GM19468 (cell line): ENCODE data around the gene PACRG.

ENCODE experiments used
- ATAC-seq: cut with Tn5 transposase; IDR thresholded peaks from one replicate; pipeline ENCODE4 v1.9.1; 2021; ENCODE audit warnings: mild to moderate bottlenecking, moderate library complexity, moderate number of reproducible peaks; ENCODE audit not compliant: unreplicated experiment; ENCODE audit errors: extremely low read depth

Gene PACRG

GRCh38 chr6:163209005-163209404 is 481.2 kb downstream of the PACRG start:
- ATAC-seq, result no peak

- ATAC-seq, result no peak
These were observed 484.3 kb downstream of the PACRG start for GRCh38 chr6:163212123-163212522.

- no peak for ATAC-seq
These were observed 486.5 kb downstream of the PACRG start for GRCh38 chr6:163214259-163214658.

GRCh38 chr6:163218361-163218894 is 490.7 kb downstream of the PACRG start:
- no peak for ATAC-seq

GRCh38 chr6:163226181-163226835 is 498.5 kb downstream of the PACRG start:
- ATAC-seq, result no peak

GRCh38 chr6:163226836-163227485 is 499.2 kb downstream of the PACRG start:
- no peak for ATAC-seq

GRCh38 chr6:163228041-163228440 is 500.3 kb downstream of the PACRG start:
- ATAC-seq, result no peak

- no peak for ATAC-seq
These were observed 501.3 kb downstream of the PACRG start for GRCh38 chr6:163229050-163229449.

- no peak for ATAC-seq
These were observed 503.1 kb downstream of the PACRG start for GRCh38 chr6:163230901-163231300.

- ATAC-seq, result no peak
These were observed 503.7 kb downstream of the PACRG start for GRCh38 chr6:163231356-163232014.

GRCh38 chr6:163232015-163232523 is 504.3 kb downstream of the PACRG start:
- no peak for ATAC-seq

- no peak for ATAC-seq
These were observed 504.9 kb downstream of the PACRG start for GRCh38 chr6:163232649-163233048.

- ATAC-seq, result no peak
These were observed 509.3 kb downstream of the PACRG start for GRCh38 chr6:163237110-163237509.

GRCh38 chr6:163239572-163240340 is 512.0 kb downstream of the PACRG start:
- no peak for ATAC-seq

- no peak for ATAC-seq
These were observed 512.8 kb downstream of the PACRG start for GRCh38 chr6:163240556-163240955.

- no peak for ATAC-seq
These were observed 513.9 kb downstream of the PACRG start for GRCh38 chr6:163241683-163242082.

- no peak for ATAC-seq
These were observed 515.3 kb downstream of the PACRG start for GRCh38 chr6:163243083-163243482.

- ATAC-seq, result no peak
These were observed 516.2 kb downstream of the PACRG start for GRCh38 chr6:163243692-163244589.

- no peak for ATAC-seq
These were observed 520.3 kb downstream of the PACRG start for GRCh38 chr6:163248051-163248450.
